ENCODE results near the gene DAD1.
"Not testable (repeated sequence)": the region's sequence is repeated elsewhere in the genome, so short reads cannot be mapped to it uniquely, and the experiment has no call there.

The DAD1 gene

GRCh38 chr14:22567437-22567836, 21.6 kb downstream of the DAD1 start:
- DNase-seq (ENCODE audit: low spot score), result no peak

DNA sequence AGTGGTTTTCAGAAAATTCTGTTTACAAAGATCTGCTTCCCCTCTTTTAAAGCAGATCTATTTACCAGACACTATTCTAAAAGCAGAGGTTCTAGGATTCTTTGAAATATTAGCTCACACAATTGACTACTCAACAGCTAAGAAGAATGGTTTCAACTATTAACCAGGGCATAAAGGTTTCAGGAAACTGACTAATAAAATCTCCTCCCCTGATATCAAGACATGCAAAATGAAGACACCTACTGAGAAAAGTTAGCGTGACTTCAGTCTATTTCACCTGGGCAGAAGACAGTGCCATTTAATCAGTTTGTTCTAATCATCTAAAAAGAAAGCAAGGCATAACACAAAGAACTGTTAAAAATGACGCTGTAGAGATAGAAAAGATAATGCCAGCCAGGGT, 22.2 kb downstream of the DAD1 start:
- DNase-seq (ENCODE audit: low spot score), result no peak

DNA sequence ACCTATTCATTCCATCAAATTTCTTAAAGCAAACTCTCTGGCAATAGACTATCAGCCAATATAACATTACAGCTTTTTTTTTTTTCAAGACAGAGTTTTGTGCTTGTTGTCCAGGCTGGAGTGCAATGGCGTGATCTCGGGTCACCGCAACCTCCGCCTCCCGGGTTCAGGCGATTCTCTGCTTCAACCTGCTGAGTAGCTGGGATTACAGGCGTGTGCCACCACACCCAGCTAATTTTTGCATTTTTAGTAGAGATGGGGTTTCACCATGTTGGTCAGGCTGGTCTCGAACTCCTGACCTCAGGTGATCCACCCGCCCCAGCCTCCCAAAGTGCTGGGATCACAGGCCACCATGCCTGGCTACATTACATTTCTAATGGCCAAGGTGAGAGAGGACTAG, 22.8 kb downstream of the DAD1 start:
- not testable (repeated sequence) for DNase-seq (ENCODE audit: low spot score)

DNA sequence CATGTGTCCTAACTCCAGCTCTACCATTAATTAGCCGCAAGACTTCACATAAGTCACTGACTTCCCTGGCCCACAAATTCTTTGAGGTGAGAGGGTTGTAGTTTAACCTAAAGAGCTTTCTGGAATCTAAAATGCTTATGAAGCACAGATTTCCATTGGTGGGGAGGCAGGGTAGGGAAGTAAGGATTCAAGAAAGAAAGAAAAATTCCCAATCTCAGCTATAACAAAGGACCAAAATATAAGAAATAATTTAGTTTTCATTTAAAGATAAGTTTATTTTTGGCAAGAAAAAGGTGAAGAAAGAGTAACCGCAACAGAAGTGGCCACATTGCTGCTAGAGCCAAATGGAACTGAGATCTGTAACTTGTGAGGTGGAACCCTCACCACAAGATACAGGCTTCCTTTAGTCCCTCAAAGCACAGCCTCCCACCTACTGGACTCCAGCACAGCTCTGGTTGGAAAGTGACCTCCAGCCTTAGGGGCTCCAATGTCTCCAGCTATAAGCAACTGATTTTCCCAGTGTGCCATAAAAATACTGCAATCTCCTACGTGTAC, 23.6 kb downstream of the DAD1 start:
- no peak for DNase-seq (ENCODE audit: low spot score)

- no peak for DNase-seq (ENCODE audit: low spot score)
Observed at GRCh38 chr14:22564463-22564862, 24.6 kb downstream of the DAD1 start.

GRCh38 chr14:22563987-22564386, 25.0 kb downstream of the DAD1 start:
- DNase-seq (ENCODE audit: low spot score), result no peak

DNA sequence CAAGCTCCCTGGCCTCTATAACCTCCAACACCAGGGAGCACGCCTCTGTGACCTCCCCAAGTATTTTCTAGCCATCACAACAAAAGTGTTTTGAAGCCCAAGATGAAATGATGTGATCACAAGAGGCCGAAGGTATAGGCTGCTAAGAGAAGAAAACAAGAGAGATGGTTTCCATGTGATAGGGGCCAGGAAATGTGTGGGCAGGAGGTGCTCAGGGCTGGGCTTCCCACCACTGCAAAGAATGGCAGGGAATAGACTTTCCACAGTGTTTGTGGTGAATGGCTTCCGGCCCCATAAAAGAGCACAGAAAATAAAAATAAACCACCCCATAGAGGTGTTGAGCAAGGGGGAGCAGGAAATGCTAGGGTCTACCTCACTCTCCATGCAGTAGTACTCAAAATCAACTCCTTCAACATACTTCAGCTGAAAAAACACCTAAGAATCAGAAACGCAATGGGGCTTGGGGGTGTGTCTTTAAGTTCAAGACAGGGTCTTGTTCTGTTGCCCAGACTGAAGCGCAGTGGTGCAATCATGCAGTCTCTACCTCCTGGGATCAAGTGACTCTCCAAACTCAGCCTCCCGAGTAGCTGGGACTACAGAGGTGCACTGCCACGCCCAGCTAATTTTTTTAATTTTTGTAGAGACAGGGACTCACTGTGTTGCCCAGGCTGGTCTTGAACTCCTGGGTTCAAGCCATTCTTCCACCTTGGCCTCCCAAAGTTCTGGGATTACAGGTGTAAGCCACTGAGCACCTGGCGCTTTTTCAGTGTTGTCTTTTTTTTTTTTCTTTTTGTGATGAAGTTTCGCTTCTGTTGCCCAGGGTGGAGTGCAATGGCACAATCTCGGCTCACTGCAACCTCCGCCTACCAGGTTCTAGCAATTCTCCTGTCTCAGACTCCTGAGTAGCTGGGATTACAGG, 27.1 kb downstream of the DAD1 start:
- DNase-seq (ENCODE audit: low spot score), result peak; percentile 34

GRCh38 chr14:22561366-22561660, 27.7 kb downstream of the DAD1 start:
- DNase-seq (ENCODE audit: low spot score), result no peak

GRCh38 chr14:22560662-22561365, 28.2 kb downstream of the DAD1 start:
- DNase-seq (ENCODE audit: low spot score), result no peak

- DNase-seq (ENCODE audit: low spot score), result no peak
Observed at GRCh38 chr14:22559041-22559440, 30.0 kb downstream of the DAD1 start.

- no peak for DNase-seq (ENCODE audit: low spot score)
Observed at GRCh38 chr14:22558221-22558913, 30.7 kb downstream of the DAD1 start.

DNA sequence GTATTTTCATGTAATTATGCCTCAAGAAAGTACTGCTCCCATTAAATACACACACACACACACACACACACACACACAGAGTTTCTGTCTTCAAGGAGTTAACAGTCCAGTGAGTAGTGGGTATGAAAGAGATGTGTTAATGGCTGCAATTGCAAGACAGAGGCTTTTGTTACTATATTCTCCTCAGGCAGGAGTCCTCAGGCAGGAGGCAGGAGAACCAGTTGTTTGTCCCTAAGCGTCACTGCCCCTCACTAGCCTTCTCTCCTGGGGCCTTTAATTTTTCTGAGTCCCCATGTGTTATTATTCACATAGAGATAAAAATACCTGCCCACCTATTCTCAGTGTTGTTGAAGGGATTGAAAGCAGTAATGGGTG, 31.2 kb downstream of the DAD1 start:
- peak; percentile 43 for DNase-seq (ENCODE audit: low spot score)

GRCh38 chr14:22556990-22557623, 31.9 kb downstream of the DAD1 start:
- DNase-seq (ENCODE audit: low spot score), result peak; percentile 85

DNA sequence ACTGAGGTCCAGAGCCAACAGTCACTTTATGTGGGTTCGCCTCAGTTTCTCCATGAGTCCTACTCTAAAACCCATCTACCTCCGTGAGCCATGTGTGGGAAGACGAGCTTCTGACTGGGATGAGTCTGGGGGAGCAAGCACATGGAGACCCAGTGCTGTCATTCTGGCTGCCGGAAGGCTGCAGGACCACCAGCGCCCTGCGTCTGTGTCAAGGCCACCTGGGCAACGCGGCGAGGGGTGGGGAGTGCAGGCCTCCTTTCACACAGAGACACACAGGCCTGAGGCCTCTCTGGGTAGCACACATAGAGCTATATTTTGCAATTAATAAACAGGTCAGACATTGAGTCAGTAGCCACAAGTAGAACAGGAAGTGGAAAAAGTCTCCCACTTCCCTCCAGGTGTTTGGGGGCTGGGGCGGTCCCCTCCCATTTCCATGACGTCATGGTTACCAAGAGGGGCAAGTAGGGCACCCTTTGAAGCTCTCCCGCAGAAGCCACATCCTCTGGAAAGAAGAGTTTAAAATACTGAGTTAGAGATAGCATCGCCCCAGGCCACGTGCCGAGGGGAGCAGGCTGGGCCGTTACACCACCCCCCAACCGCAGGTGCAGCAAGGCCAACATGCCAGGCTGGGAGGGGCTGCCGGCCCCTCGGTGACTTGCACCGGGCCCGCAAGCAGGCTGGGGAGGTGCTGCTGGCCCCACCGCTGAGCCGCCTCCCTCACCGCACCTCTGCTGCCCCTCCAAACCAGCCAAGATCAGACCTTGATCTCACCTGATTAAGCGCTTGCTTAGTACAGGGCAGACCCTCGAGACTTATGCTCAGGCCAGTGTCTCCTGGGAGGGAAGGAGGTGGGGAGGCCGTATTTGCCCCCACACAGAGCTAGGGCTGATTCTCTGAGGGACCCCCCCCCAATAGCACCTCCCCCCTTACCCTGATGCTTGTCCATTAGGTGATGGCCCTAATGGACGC, 32.7 kb downstream of the DAD1 start:
- DNase-seq (ENCODE audit: low spot score), result peak; percentile 100

DNA sequence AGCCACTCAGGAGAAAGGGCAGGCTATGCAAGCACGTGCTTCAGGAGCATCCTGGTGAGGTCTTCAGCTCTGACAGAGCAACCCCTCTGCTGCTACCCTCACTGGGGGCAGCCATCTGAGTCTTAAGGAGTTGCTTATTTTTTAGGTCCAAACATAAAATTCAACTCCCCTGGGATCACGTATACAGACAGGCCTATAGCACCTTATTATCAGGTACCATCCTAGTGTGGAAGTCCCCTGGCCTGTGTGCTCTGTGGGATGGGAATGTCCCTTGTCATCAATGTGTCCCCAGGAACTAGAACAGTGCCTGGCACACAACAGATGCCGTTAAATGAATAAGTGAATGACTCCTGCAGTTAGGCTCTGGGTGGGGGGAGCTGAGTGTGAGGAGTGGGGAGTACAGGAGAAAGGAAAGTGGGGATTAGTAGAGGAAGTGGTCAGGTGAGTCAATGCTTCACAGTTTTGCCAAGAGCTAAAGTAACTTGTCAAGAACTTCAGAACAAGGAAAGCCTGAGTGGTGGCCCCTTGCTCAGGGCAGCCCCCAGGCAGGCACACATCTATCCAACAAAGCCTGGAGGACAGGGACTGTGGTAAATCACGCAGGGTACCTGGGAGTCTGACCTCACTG, 33.5 kb downstream of the DAD1 start:
- DNase-seq (ENCODE audit: low spot score), result peak; percentile 46

DNA sequence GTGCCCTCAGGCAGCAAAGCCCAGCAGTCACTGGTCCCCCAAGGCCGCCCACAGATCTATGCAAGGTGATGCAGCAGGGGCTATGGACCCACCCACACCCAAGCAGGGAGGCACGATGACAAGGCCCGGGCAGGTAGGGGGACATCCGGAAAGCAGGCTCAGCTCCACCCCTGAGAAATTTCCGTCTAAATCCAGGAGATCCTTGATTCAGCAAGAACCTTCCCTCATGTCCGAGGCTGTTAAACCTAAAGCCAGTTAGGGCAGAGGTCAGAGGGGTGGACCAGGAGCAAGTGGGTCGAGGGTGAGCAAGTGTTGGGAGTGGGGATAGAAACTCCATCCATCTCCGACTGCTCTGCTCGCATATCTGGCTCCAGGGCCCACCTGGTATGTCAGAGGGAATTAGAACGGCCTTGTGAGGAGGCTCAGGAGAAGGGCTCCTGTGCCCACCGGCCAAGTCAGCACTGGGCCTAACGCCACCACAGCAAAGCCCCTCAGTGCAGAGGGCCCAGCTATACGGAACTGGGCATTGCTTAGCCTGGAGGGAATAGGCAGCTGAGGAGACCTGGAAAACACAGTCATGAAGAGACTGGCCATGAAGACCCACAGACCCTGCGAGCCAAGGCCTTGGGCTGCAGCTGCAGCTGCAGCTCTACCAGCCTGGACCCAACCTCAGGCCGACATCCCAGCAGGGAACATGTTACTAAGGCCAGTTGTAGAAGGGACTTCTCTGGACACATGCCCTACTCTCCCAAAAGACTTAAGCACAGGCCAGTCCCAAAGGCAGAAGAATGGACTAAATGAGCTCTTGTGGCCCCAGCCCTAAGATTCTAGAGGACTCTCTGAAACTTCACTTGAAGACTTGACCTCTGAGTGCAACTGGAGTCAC, 34.3 kb downstream of the DAD1 start:
- DNase-seq (ENCODE audit: low spot score), result no peak

DNA sequence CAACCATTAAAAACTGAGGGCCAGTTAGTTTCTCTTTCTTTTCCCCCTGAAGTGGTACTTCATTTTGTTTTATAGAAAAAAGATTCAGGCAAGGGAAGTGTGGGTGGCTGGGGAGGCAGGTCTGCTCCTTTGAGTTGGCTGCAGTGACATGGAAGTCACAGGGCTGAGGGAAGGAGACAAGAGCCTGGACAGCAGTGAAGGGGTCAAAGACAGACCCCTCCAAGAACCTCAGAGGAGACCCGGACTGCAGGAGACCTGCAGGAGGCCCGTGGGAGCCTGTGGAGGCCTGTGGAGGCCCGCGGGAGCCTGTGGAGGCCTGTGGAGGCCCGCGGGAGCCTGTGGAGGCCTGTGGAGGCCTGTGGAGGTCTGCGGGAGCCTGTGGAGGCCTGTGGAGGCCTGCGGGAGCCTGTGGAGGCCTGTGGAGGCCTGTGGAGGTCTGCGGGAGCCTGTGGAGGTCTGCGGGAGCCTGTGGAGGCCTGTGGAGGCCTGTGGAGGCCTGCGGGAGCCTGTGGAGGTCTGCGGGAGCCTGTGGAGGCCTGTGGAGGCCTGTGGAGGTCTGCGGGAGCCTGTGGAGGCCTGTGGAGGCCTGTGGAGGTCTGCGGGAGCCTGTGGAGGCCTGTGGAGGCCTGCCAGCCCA, 35.0 kb downstream of the DAD1 start:
- DNase-seq (ENCODE audit: low spot score), result not testable (repeated sequence)

- no peak for DNase-seq (ENCODE audit: low spot score)
Observed at GRCh38 chr14:22553445-22553844, 35.6 kb downstream of the DAD1 start.

DNA sequence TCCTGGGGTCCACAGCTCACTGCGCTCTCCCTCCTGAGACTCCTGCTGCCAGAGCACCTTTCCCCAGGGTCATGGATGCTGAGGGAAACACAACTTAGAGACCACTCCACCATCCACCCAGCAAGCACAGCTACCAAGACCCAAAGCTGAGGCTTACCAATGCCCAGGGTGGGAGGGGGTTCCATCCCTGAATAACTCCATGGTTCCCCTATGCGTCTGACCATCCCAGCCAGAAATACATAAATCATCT, 36.3 kb downstream of the DAD1 start:
- no peak for DNase-seq (ENCODE audit: low spot score)
